ENCODE data around the gene COL13A1. TPM values are rescaled to one million over a fixed set of nuclear protein-coding genes. Genes with fewer than 3 reads are reported as not detected.
A peak's percentile ranks its signal among the peaks of the same experiment; 100 is the strongest.

Gene COL13A1
- total RNA-seq, 1 experiment from 2014 or later: 5.9 TPM

- Histone ChIP-seq H3K9me2 (ENCODE audit: insufficient read depth) (no peaks in the 10 kb centered on the region), H3K4me1 (ENCODE audit: control insufficient read depth in 1 of 2, insufficient read depth in 2 of 2, low read length in 2 of 2) (no peaks in the 10 kb centered on the region), H3K27me3 (ENCODE audit: insufficient read depth, low read length) (peaks cover 7% of the 10 kb centered on the region), H3K9ac (ENCODE audit: low read length) (no peak overlapping the region), H4K20me1 (ENCODE audit: insufficient read depth) (no peaks in the 10 kb centered on the region), H3K36me3 (ENCODE audit: control insufficient read depth in 1 of 2, insufficient read depth in 2 of 2, low read length in 2 of 2) (no peaks in the 10 kb centered on the region), H3K4me3 (replicated peaks in 1 of 2; ENCODE audit: low read depth in 1 of 2, low read length in 2 of 2) (no peak overlapping the region), H3K79me2 (ENCODE audit: insufficient read depth, low read length) (no peaks in the 10 kb centered on the region), H3K4me2 (ENCODE audit: low read length) (no peak overlapping the region), H3K27ac (ENCODE audit: low read depth, low read length) (no peak overlapping the region), H2AFZ (ENCODE audit: low read depth, low read length, poor library complexity, severe bottlenecking) (no peak overlapping the region), H3K9me3 (ENCODE audit: control insufficient read depth in 1 of 2, insufficient read depth in 1 of 2, low read depth in 1 of 2, low read length in 2 of 2) (no peaks in the 10 kb centered on the region)
- RAD21 ChIA-PET (ENCODE audit: low non-redundant PET in 1 of 2, low total read pairs in 2 of 2, uncharacterized antibody in 2 of 2, unreplicated experiment in 2 of 2): interaction anchor here (1.2 to 2.8 kb wide), 3 partner anchors 127 to 171 kb away, joined by 4 to 11 read pairs (median 5); no protein-coding TSS in a partner anchor
- TF ChIP-seq POLR2AphosphoS5 (IDR thresholded peaks at IDR 0.05; ENCODE audit: low read depth, low read length): no peak
- no peak for TF ChIP-seq FOSL1 (IDR thresholded peaks at IDR 0.05; ENCODE audit: low read depth)
- TF ChIP-seq SRF (IDR thresholded peaks at IDR 0.05; ENCODE audit: low read depth): no peak
- TF ChIP-seq RAD21 (IDR thresholded peaks at IDR 0.05; ENCODE audit: low read depth): no peak
- TF ChIP-seq, protein P1, sequence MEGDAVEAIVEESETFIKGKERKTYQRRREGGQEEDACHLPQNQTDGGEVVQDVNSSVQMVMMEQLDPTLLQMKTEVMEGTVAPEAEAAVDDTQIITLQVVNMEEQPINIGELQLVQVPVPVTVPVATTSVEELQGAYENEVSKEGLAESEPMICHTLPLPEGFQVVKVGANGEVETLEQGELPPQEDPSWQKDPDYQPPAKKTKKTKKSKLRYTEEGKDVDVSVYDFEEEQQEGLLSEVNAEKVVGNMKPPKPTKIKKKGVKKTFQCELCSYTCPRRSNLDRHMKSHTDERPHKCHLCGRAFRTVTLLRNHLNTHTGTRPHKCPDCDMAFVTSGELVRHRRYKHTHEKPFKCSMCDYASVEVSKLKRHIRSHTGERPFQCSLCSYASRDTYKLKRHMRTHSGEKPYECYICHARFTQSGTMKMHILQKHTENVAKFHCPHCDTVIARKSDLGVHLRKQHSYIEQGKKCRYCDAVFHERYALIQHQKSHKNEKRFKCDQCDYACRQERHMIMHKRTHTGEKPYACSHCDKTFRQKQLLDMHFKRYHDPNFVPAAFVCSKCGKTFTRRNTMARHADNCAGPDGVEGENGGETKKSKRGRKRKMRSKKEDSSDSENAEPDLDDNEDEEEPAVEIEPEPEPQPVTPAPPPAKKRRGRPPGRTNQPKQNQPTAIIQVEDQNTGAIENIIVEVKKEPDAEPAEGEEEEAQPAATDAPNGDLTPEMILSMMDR (IDR thresholded peaks at IDR 0.05 in 2 of 3, conservative IDR thresholded peaks at IDR 0.05 in 1 of 3; ENCODE audit: borderline replicate concordance in 1 of 3, insufficient read depth in 1 of 3, low read depth in 2 of 3, low read length in 2 of 3): no peak
- TF ChIP-seq ZFX (IDR thresholded peaks at IDR 0.05): no peak
- TF ChIP-seq JUND (IDR thresholded peaks at IDR 0.05): no peak
- intact Hi-C loops (cut with micrococcal nuclease): loop anchor here (5.0 kb wide), 1 partner anchor 170 kb away; no protein-coding TSS in a partner anchor
- CTCF ChIA-PET: interaction anchor here (1.2 to 5.5 kb wide), 6 partner anchors 10 to 171 kb away, joined by 3 to 120 read pairs (median 27); no protein-coding TSS in a partner anchor
- DNase-seq (ENCODE audit: low read depth, low spot score) (no peak), ATAC-seq (no peak)
- no TSS peak for BruUV-seq (replicated peaks)
- POLR2A ChIA-PET: interaction anchor here (1.5 kb wide), 1 partner anchor 82 kb away, joined by 3 read pairs; no protein-coding TSS in a partner anchor
Measured at GRCh38 chr10:69787681-69788080, 14.0 kb upstream of the COL13A1 start.

GRCh38 chr10:69789164-69789576, 12.5 kb upstream of the COL13A1 start:
- DNase-seq (ENCODE audit: low read depth, low spot score) (no peak), ATAC-seq (peak; percentile 76)
- H3K4me3 ChIP-seq (replicated peaks in 1 of 2; ENCODE audit: low read depth in 1 of 2, low read length in 2 of 2): no peak overlapping the region
- no peak overlapping the region for H3K9ac ChIP-seq (ENCODE audit: low read length)
- ChIA-PET CTCF (interaction anchor here (0.9 to 5.5 kb wide), 11 partner anchors 9 to 169 kb away, joined by 3 to 120 read pairs (median 4); no protein-coding TSS in a partner anchor), POLR2A (interaction anchor here (0.7 to 1.5 kb wide), 2 partner anchors 81 to 171 kb away, joined by 3 read pairs; no protein-coding TSS in a partner anchor), RAD21 (ENCODE audit: low non-redundant PET in 1 of 2, low total read pairs in 2 of 2, uncharacterized antibody in 2 of 2, unreplicated experiment in 2 of 2) (interaction anchor here in 1 of 2 experiments (1.4 kb wide), 1 partner anchor 126 kb away, joined by 4 read pairs; no protein-coding TSS in a partner anchor)
- H3K4me1 ChIP-seq (ENCODE audit: control insufficient read depth in 1 of 2, insufficient read depth in 2 of 2, low read length in 2 of 2): no peaks in the 10 kb centered on the region
- H3K27me3 ChIP-seq (ENCODE audit: insufficient read depth, low read length): 0 out of 2 replicates have a peak, but pooled peaks cover 5% of the 10 kb centered on the region
- no TSS peak for BruUV-seq (replicated peaks)
- no peaks in the 10 kb centered on the region for H3K9me3 ChIP-seq (ENCODE audit: control insufficient read depth in 1 of 2, insufficient read depth in 1 of 2, low read depth in 1 of 2, low read length in 2 of 2)
- no peaks in the 10 kb centered on the region for H3K9me2 ChIP-seq (ENCODE audit: insufficient read depth)
- intact Hi-C loops (cut with micrococcal nuclease): loop anchor here (5.0 kb wide), 1 partner anchor 168 kb away; no protein-coding TSS in a partner anchor
- H3K79me2 ChIP-seq (ENCODE audit: insufficient read depth, low read length): no peaks in the 10 kb centered on the region
- H3K27ac ChIP-seq (ENCODE audit: low read depth, low read length): no peak overlapping the region
- TF ChIP-seq CBX3 (IDR thresholded peaks at IDR 0.05; ENCODE audit: low read depth) (no peak), RAD21 (IDR thresholded peaks at IDR 0.05; ENCODE audit: low read depth) (peak; percentile 44)
- TF ChIP-seq, protein P1 (IDR thresholded peaks at IDR 0.05 in 2 of 3, conservative IDR thresholded peaks at IDR 0.05 in 1 of 3; ENCODE audit: borderline replicate concordance in 1 of 3, insufficient read depth in 1 of 3, low read depth in 2 of 3, low read length in 2 of 3): peak; percentile 49 to 97 (median 95); a peak in 5 of 6 replicates
- no peak overlapping the region for H3K4me2 ChIP-seq (ENCODE audit: low read length)
- H4K20me1 ChIP-seq (ENCODE audit: insufficient read depth): no peaks in the 10 kb centered on the region
- H2AFZ ChIP-seq (ENCODE audit: low read depth, low read length, poor library complexity, severe bottlenecking): no peak overlapping the region
- no peaks in the 10 kb centered on the region for H3K36me3 ChIP-seq (ENCODE audit: control insufficient read depth in 1 of 2, insufficient read depth in 2 of 2, low read length in 2 of 2)
